HG02678 (cell line): ENCODE measurements around the gene CFAP100.

Experiments used
- ATAC-seq: cut with Tn5 transposase; IDR thresholded peaks from one replicate; pipeline ENCODE4 v1.9.1; 2021; ENCODE audit warnings: mild to moderate bottlenecking, moderate library complexity; ENCODE audit not compliant: unreplicated experiment

Gene CFAP100

DNA sequence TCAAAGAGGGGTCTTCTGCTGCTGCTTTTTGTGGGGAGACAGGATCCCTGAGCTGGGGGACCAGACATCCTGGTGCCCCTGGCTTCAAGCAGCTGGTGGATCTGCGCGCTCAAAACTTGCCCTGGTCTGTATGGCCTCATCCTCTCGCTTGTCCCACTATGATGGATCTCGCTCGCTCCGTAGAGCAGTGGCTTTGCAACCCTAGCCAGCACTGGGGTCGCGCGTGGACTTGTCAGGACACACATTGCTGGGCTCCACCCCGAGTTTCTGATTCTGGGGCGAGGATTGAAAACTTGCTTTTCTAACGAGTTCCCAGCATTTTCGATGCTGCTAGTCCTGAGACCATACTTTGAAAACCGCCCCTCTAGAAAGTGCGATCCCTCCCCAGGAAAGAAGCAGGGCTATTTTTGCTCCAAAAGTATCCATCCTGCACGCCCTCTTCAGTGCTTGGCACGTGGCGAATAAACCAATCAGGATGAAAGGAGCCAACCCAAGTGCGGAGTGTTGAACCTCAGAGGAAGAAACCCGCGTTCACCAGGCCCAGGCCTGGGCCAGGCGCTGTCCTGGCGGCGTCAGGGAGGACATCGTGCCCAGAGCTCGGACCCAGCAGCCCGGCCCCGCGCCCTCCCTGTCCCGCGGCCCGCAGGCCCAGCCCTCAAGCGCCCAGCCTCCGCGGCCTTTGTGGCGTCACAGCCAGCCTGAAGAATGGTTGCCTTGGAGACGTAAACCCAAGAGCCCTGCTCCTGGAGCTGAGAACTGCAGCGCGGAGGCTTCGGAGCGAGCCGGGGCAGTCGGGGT, at the start of gene CFAP100:
CFAP100 (plus strand) TSS at position 731 of the 798 bp plus-strand sequence. CDS start 1,092 bp downstream, outside the sequence.
- no peak for ATAC-seq

DNA sequence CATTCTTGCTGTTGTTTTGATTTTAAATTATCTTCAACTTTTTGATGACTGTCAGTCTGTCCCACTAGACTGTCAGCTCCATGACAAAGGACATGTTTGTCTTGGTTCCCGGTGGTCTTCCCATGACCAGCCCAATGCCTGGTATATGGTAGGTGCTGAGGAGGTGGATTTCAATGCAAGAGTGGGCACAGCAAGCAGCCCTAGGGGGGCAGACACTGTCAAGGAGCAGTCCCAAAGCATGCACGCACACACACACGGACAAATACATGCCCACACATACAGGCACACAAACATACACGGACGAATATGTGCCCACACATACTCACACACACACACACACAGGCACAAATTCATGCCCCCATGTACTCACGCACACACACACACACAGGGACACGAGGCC, 49.5 kb upstream of the CFAP100 start:
- ATAC-seq = no peak

DNA sequence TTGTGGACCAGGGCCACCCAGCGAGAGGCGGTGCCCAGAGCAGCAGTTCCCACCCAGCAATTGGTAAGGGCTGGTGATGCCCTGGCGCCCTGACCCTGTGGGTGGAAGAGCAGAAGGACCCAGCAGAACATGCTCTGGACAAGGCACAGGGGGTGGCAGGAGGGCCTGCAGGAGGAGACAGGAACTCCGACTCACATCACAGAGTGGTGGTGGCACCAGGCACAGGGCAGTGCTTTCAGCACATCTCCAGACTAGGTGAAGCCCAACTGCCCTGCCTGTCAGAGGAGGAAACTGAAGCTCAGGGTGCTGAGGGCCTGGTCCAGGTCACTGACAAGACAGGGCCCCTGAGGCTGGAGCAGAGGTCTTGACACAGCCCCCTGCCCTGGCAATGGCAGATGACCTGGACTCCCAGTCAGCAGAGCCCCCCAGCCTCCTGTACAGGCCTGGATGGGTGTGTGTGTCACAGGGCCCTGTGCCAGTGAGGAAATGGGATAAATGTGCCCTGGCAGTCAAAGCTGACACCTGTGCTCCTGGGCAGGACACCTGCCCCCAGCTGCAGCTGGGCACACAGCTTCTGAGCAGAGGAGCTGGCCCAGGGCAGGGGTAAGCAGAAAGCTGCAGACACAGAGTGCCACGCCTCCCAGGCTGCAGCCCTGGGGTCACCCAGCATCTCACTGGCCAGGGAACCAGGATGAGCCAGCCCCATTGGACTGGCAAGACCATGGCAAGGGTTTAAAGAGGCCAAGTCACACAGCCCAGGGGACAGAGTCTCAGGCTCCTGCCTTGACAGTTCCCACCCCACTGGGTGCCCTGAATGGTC, 48.9 kb upstream of the CFAP100 start:
- ATAC-seq = no peak

DNA sequence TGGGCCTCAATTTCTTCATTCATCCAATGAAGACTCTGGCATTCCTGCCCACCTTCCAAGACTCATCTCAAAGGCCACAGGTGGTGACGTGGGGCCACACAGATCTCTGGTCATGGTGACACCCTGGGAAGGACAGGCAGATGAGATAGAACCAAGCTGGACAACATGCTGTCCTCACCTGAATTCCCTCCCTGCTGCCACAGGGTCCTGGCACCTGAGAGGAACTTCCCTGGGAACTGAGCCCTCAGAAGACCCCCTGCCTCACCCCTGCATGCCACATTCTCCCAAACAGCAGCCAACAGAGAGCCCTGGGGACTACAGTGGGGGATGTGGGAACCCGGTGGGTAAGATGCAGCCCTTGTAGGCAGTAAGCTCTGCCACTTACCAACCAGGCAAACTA, 48.2 kb upstream of the CFAP100 start:
- no peak for ATAC-seq

DNA sequence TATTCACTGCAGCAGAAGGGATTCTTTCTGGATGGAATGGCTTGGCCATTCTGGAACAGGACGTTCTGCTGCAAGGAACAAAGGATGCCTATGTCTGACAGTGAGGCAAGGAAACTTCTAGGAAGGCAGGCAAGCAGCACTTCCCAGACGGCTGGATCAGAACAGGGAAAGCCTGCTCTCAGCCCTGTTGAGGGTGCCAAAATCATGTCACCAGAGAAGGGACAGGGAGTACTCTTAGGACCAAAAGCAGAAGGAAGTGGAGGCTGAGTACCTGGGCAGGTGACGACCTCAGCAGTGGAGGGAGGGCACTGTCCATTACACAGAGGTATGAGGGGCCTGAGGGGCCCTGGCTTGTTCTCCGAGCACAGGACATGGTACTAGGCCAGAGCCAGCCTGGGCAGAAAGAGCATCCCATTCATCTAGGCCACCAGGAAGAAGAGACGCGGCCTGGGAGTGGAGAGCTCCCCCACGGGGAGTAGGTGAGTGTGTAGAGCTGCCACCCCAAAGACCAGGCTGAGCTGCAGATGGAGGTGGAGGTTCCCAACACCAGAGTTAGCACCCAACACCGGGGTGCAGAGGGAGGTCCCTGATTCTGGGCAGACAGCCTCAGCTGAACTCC, 47.1 kb upstream of the CFAP100 start:
- ATAC-seq = no peak

DNA sequence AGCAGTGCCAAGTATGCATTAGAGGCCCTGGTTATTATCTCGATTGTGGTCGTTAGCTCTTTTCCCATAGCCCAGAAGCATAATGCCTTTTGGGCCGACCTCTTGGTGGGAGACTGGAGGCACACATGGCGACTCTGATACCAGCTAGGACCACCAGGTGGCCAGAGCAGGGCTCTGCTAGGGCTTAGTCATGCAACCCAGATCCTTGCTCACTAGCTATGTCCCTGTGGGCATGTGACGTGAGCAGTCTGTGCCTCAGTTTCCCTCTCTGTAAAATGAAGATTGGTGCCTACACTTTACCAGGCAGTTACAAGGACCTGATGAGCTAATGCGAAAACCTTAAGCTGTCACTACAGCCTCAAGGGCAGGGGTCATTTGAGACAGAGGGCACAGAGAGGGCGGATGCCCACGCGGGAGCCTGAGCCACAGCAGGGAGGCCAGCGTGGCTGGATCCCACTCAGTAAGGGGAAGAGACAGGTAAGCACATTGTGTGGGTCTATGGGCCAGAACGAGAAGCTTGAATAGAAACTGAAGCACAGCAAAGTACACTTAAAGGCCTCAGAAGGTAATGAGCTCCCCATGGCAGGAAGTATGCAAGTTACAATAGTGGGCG, 46.3 kb upstream of the CFAP100 start:
- ATAC-seq = no peak

DNA sequence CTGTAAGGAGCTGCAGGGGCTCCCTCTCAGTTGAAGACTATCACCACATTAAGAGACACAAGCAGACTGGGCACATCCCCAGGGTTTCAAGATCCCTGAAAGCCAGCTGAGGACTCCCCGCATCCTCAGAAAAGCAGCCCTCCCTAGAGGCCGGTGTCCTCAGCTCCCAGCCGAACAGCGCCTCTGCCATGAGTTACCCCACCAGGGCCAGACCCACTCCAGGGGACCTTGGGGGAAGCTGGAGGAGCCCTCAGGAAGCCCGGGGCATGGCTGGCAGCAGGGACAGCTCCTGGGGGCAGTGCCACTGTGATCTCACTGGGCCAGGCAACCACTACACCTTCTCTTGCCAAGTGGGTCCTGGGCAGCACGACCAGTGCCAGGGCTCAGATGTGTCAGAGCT, 45.6 kb upstream of the CFAP100 start:
- ATAC-seq = no peak

DNA sequence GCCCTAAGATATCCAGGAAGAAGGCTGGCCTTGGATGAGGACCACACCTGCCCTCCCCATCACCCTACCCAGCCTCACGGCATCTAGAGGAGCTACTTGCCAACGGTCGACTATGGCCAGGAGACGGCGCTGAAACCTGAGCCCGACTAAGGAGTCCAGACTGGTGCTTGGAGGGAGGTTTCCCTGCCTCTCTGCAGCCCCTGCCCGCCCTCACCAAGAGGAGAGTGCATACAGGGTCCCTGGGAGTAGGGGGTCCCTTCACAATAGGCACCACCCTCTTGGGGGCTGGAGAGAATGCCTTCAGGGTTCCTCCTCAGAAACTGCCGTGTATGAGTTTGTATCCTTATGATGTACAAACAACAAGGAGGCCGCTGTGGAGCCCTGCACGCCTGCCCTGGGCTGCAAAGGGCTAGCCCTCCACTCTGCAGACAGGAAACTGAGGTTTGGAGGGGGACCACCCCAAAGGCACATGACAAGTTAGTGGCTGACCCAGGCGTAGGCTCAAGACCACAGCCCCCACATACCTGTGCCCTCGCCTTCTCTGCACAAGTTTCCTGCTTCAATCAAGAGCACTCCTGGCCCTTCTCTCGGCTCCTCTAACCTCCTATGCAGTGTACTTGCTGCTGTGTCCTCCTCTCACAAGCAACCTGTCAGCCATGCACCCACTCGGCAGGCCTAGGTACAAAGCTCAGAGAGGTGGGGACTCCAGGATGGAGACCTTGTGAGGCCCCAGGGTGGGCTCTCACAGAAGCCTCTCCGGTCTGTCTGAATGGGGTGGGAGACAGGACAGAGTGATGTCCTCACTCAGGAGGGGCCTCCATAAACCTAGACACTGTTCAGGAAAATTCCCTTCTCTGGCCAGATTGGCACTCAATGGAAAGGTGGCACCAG, 44.9 kb upstream of the CFAP100 start:
- ATAC-seq = no peak

DNA sequence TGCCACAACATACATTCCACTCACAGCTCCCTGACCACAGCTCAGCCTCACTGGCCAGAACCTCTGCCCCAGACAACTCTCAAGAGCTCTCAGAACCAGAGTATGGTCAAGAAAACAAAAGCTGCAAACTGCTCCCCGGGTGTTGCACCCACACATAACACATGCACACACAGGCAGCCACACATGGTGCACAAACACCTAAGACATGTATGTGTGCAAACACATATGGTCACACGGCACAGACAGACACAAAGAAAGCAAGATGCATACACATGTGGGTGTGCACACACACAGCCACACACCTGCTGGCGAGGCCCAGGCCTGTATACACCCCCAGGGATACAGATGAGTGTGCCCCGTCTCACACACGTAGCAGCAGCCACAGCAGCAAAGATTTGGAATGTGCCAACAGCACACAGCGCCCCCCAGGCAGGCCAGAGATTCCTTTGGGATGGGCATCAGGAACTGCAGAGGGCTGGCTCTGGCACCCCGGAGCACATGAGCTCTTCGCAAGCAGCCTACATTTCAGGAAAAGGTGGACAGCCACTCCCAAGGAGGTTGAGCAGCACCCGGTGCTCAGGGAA, 44.1 kb upstream of the CFAP100 start:
- ATAC-seq = no peak

DNA sequence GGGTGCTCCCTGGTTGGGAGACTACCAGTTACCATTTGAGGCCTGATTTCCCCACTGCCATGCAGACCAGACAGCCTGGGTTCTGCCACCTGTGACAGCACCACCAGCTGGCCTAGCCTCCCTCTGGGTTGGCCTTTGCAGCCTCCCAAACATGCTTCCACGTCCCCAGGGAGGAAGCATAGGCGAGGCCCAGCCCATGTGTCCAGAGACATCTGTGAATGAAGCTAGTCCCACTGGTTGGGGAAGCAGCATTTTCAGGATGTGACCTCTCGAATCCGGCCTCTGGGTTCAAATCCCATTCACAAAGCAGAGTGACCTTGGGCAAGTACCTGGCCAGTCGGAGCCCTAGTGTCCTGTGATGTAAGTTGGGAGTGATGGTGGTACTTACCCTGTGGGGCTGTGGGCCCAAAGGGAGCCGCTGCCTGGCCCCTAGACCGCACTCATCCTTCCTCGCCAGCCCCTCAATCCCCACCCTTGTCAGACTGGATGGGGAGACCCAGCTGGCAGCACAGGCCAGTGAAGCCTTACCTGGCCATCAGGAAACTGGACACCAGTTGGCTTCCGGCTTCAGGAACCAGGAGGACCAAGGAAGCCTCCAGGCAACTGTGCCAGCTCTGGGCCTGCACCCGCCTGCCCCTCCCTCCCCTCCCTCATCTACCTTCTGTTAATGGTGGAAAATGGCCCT, 43.5 kb upstream of the CFAP100 start:
- no peak for ATAC-seq

DNA sequence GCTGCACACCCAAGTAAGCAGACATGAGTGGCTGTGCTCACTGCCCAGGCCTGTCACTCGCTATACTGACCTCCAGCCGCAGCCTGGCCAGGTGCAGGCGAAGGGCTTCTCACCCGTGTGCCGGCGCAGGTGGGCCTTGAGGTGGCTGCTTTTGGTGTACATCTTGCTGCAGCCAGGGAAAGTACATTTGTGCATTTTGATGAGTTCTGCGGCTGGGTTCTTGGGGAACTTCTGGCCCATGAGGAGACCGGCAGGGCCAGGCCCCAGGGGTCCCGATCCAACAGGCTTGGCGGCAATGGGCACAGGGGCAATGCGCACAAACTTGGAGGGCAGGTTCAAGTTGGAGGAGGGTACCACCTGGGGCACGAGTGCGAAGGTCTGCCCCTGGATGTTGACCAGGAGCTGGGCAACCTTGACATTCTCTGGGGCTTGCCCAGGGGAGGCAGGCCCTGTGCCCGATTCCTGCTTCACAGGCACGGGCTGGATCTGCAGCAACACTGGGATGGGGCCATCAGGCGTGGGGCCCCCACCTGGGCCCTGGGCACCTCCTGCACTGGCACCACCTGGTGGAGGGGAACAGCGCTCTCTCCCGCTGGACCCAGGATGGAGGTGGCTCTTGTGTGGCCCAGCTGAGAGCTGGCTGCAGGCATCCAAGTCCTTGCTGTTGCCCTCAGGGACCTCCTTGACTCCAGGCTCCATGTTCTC, 42.8 kb upstream of the CFAP100 start:
- ATAC-seq = no peak

DNA sequence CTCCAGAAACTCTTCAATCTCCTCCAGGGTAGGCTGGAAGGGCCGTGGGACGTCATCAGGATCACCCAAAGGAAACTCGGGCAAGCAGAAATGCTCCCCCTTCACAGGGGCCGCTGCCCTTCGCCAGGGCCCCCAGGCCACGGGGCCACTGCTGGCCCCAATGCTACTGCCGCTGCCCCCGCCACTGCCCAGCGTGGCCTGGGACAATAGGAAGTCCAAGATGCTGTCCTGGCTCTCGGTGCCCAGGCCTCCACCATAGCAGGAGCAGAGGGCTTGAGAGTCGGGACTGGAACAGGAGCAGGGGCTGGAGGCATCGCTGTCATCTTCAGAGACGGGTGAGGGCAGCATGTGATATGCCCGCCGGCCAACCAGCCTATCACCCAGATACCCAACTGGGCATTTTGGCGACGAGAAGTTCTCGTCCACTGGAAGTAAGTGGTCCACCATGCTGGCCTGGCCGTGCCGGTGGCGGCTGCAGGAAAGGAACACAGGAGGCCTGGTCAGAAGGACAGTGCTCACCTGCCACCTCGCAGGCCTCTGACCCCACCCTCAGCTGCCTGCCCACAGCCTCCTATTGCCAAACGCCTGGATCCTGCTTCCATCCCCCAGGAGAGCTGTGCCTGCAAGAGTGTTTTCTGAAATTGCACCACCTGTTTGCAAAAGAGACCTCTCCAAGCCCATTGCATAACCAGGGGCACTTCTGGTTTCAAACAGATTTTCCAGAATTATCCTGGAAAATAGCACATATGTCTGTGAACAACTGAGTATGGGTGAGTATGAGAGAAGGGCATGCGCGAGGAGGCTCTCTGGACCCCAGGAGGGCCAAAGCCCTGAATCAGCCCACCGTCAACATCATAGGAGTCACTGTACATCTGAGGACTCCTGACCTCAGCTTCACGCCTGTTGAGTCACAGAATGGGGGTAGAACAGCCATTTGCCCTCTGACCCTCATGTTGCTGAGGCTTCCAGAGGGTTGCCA, 41.9 kb upstream of the CFAP100 start:
- ATAC-seq = no peak

DNA sequence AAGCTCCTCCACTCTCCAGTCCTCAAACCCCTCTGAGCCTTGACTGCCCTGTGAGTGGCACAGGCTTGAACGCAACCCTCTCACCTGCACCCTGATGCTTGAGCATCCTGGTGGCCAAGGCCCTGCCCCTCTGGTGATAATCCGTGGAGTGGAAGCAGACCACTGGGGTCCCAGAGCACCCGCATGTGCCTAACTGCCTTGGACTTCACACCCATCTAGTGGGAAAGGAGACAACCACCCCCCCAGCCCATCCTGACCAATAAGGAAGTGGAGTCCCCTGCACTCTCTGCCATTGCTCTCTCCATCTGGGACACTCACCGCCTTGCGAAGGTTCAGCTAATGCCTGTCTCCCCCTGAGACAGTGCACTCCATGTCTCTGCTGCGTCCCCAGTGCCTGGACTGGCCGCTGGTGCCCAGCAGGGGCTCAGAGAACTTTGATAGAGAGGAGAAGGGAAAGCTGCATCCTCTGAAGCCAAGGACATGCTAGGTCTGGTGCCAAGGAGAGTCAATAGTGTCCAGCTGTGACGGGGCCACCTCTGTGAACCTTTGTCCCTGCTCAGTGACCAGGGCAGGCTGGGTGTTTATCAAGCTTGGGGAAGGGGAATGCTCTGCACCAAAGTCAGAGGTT, 40.9 kb upstream of the CFAP100 start:
- no peak for ATAC-seq

DNA sequence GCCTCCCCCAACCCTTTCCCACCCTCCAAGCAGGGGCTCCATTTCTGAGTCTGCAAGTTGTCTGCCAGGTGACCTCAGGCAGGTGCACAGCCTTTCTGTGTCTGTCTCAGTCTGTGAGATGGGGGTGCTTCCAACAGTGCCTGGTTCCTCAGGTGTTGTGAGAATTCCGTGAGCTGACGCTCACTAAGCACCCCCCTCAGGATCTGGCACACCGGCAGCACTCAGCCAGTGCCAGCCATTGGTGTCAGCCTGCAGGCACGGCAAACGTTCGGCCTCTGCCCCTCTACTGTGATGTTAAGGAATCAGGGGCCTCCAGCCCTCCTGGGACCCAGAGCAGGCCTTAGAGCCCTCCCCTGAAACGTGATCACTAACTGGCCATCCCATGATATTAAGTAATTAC, 39.9 kb upstream of the CFAP100 start:
- ATAC-seq = no peak

DNA sequence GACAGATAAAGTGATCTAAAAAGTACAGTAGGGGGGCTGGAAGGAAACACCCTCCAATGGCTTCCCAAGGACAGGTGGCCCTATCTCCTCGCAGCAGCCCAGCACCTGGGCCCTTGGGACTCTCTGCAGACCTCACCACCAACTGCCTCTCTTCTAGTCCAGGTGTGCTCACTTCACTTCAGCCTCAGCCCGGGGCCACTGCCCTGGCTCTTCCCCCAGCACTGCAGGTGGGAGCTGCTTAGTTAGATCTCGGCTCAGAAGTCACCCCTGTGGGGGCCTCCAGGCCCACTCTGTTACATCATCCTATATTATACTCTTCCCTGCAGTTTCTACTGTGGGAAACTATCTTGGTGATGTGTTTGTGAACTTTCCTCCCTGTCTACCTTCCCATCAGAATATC, 39.5 kb upstream of the CFAP100 start:
- no peak for ATAC-seq

DNA sequence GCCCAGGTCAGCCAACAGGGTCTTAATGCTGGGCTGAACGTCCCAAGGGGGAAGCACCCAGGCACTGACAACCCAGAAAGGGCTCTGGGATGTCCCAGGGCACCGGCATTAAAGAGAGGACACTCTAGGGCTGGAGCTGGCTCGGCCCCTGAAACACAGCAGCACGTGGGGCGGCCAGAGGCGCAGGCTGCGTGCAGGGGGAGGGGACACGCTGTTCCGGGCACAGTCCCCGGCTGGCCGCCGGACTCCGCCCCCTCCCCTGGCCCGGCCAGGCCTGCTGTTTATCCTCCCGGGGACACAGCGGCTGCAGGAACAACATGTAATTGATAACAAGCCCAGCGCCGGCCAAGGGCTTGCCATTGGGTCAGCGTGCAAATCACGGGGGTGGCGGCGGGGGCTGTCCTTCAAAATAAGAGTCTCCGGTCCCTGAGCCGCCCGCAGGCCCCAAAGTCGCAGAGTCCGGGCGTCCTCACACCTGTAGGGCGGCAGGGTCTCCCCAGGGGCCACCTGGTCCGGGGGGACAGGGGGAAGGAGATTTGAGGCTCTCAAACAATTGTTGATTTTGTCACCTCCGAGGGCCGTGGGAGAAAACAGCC, 38.8 kb upstream of the CFAP100 start:
- ATAC-seq = no peak
